ENCODE results near the gene ATP1B2.
A peak's percentile ranks its signal among the peaks of the same experiment; 100 is the strongest.
"Not testable (repeated sequence)": the region's sequence is repeated elsewhere in the genome, so short reads cannot be mapped to it uniquely, and the experiment has no call there.

ATP1B2 gene, protein sequence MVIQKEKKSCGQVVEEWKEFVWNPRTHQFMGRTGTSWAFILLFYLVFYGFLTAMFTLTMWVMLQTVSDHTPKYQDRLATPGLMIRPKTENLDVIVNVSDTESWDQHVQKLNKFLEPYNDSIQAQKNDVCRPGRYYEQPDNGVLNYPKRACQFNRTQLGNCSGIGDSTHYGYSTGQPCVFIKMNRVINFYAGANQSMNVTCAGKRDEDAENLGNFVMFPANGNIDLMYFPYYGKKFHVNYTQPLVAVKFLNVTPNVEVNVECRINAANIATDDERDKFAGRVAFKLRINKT

DNA sequence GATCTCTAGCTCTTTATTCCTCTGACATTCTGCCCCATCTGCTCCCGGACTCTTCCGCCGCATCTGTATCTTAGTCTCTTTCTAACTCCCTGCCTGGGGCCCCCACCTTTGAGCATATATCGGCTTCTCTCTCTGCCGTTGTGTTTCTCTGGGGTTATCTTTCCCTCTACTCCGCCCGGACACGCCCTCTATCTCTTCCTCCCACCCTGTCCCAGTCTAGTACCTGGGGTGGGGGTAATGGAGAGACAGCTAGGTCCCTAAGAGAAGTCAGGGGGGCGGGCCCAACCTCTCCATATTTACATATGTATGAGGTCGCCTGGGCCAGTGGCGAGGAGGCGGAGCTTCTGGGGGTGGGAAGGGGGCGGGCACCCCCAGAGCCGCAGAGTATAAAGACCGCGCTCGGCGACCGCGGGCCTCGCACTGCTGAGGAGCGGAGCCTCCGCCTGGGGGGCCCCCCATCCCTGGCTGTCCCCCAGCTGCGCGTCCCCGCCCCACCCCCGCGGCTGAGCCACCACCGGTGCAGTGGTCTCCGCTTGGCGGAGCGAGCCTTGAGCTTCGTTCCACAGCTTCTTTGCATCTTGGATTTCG lies at the start of gene ATP1B2:
TSS of gene ATP1B2 (plus strand) at position 418 of the 588 bp plus-strand sequence. CDS start 593 bp downstream, outside the sequence.
- Mint-ChIP-seq H3K9me3 (no peaks in the 10 kb centered on the region), H3K36me3 (no peaks in the 10 kb centered on the region), H3K4me1 (peaks cover 16% of the 10 kb centered on the region), H3K27me3 (peaks cover 20% of the 10 kb centered on the region), H3K27ac (no peak within 1 kb of the TSS), H3K4me3 (peak within 1 kb of the TSS; percentile 90)

DNA sequence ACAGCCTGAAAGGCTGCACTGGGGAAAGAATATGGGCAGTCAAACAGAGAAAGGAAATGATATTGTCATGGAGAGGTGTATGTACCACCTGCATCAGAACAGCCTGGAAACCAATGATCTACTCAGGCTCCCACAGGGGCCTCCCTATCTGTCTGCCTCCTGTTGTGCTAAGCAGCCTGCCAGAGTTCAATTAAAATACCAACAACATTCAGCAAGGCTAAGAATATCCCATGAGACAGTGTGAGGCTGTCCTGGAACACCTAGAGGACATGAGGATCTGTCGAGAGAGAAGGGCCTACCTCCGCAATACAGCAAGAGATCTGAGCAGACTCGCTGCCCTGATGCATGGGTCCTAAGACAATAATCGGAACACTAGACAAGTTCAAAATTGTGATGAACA lies 44.4 kb upstream of the ATP1B2 start:
- peaks cover 32% of the 10 kb centered on the region for H3K4me1 Mint-ChIP-seq
- H3K27me3 Mint-ChIP-seq: no peaks in the 10 kb centered on the region
- peaks cover 8% of the 10 kb centered on the region for H3K36me3 Mint-ChIP-seq
- no peak overlapping the region for H3K4me3 Mint-ChIP-seq
- H3K27ac Mint-ChIP-seq: no peak overlapping the region
- no peaks in the 10 kb centered on the region for H3K9me3 Mint-ChIP-seq

DNA sequence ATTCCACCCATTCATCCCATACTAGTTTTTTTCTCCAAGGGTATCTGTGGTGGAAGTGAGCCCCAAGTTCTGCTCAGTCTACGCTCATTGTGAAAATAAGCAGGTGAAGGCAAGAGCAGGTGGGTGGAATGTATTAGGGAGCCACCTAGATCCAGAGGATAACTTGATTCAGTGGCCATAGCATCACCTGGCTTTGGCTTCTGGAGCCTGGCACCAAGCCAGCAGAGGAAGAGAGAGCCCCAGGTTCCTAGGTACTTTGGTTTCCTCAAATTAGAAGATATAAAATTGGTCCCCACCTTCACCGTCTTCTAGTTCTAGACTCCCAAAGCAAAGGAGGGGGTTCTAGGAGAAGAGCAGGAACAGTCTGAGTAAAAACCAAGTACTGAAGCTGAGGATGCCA lies 40.1 kb upstream of the ATP1B2 start:
- peaks cover 6% of the 10 kb centered on the region for H3K36me3 Mint-ChIP-seq
- H3K4me1 Mint-ChIP-seq: peaks cover 58% of the 10 kb centered on the region
- H3K9me3 Mint-ChIP-seq: no peaks in the 10 kb centered on the region
- H3K27ac Mint-ChIP-seq: peak overlapping the region; percentile 35
- no peaks in the 10 kb centered on the region for H3K27me3 Mint-ChIP-seq
- H3K4me3 Mint-ChIP-seq: no peak overlapping the region

DNA sequence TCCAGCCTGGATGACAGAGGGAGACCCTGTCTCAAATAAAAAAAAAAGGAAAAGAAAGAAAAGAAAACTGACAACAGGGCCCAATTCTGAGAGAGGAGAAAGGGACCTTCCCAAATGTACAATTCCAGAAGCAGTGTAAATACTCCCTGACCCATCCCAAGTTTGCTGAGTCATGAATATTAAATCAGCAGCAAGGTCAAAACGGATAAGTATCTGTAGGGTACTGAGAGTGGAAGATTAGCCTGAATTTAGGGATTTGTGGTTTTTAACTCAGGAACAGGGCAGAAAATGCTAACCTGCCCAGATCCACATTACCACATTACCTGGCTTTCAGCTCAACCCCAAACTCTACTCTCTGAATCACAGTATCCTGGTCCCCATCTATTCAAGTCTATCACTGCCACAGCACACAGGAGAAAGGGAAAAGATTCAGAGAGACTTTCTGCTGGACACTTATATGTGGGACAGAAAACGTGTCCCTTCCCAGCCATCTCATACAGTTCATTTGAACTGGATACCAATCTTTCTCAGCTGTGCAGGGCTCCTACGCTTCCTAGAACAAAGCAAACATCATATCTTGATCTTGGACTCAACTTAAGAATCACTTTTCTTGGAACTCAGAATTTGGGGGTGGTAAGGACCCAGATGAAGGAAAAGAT lies 39.0 kb upstream of the ATP1B2 start:
- peak overlapping the region; percentile 99 for H3K4me3 Mint-ChIP-seq
- H3K4me1 Mint-ChIP-seq: peaks cover 49% of the 10 kb centered on the region
- H3K27me3 Mint-ChIP-seq: no peaks in the 10 kb centered on the region
- no peaks in the 10 kb centered on the region for H3K9me3 Mint-ChIP-seq
- H3K27ac Mint-ChIP-seq: peak overlapping the region; percentile 76
- peaks cover 4% of the 10 kb centered on the region for H3K36me3 Mint-ChIP-seq

DNA sequence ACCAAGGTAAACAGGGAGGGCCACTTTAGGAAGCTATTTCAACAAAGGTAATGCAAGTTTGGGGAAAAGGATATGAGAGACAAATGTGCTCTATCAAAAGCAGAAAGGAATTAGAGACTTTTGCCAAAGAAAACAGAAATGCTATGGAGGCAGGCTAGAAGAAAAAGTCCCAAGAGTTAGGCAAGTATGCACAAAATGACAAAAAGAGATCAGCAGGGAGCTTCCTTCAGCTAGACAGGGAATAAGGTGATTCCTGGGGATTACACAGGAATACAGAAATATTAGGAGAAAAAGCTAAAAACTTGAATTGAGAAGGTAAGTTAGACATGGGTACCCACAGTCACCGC lies 38.5 kb upstream of the ATP1B2 start:
- no peaks in the 10 kb centered on the region for H3K27me3 Mint-ChIP-seq
- peaks cover 49% of the 10 kb centered on the region for H3K4me1 Mint-ChIP-seq
- peak overlapping the region; percentile 76 for H3K27ac Mint-ChIP-seq
- H3K4me3 Mint-ChIP-seq: peak overlapping the region; percentile 99
- no peaks in the 10 kb centered on the region for H3K9me3 Mint-ChIP-seq
- H3K36me3 Mint-ChIP-seq: peaks cover 4% of the 10 kb centered on the region

DNA sequence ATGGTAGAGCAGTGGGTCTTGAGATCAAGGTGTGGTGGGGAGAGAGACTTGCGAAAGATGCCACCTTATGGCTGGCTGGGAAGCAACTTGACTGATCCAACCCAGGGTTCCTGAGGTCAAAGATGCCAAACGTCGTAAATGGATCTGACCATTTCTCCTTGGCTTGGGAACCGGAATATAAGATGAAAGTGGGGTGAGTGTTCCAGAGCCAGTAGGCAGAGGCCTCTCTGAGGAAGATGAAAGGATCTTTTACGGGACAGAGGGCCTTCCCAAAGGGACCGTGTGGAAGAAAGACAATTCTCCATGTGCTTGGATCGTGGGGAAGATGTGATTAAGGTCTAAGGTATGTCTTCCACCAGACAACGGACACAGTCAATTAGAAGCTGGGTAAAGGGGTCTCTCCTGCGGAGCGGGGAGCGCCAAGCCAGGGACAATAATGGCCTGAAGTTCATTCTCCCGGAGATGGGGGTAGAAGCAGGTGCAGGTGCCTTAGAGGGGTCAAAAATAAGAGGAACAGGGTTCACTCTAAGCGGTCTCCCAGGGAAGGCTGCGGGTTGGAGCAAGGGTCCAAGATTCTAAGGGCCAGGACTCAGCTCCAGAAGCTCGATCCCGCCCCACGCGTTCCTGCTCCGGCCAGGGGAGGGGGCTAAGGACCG lies 36.8 kb upstream of the ATP1B2 start:
- no peaks in the 10 kb centered on the region for H3K27me3 Mint-ChIP-seq
- peaks cover 44% of the 10 kb centered on the region for H3K4me1 Mint-ChIP-seq
- H3K27ac Mint-ChIP-seq: peak overlapping the region; percentile 98
- H3K9me3 Mint-ChIP-seq: no peaks in the 10 kb centered on the region
- peak overlapping the region; percentile 99 for H3K4me3 Mint-ChIP-seq
- H3K36me3 Mint-ChIP-seq: peaks cover 4% of the 10 kb centered on the region

DNA sequence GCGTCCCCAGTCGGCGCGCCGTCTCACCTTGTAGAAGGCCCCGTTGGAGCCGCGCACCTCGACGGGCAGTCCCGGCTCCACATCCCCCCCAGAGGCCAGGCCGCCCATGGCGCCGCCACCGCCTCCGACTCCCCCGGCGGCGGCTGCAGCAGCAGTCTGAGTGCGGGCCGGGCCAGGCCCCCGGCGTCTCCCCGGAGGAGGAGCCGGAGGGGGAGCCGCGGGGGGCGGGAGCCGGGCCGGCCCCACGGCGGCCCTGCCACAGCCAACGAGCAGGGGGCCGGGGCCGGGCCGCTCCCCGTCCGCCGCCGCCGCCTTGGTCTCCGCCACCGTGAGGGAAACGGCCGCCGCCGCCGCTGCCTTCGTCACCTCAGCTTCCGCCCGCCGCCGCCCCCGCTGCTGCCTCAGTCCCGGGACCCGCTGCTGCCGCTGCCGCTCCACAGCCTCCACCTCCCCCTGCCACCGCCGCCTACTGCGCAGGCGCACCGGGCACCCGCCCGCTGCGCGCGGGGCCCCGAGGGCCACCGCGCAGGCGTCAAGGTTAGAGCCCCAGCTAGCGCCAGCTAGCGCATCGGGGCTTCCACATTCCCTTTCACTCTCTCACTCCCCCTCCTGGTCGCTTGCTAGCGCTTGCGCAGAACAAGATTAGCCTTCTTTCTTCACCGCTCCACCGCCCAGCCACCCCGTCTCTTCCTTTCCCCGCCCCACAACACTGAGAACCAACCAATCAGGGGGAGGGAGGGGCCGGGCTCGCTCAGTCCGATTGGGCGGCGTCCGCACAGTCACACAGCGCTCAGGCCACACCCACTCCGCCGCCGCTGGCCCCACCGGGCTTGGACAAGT lies 36.1 kb upstream of the ATP1B2 start, which contains the start of gene FXR2:
TSS of gene FXR2 (minus strand) at position 473 of the 840 bp plus-strand sequence. CDS start at position 108, 365 bp downstream.
- Mint-ChIP-seq H3K4me1 (peaks cover 39% of the 10 kb centered on the region), H3K27ac (peak within 1 kb of the TSS; percentile 98), H3K4me3 (peak within 1 kb of the TSS; percentile 99), H3K36me3 (peaks cover 3% of the 10 kb centered on the region), H3K9me3 (no peaks in the 10 kb centered on the region), H3K27me3 (no peaks in the 10 kb centered on the region)

DNA sequence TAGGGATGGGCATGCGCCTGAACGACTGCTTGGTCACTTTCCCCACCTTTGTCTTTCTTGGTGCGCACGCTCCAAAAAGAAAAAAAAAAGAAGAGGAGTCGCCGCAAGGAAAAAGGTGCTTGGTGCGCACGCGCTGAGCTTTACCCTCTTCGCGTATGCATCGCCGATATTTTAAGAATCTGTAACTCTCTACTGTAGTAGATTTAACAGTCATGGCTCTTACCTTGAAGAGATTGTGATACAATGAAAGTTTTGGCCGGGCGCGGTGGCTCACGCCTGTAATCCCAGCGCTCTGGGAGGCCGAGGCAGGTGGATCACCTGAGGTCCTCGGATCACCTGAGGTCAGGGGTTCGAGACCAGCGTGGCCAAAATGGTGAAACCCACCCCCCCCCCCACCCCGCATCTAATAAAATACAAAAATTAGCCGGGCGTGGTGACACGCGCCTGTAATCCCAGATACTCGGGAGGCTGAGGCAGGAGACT lies 35.4 kb upstream of the ATP1B2 start:
- Mint-ChIP-seq H3K27ac (peak overlapping the region; percentile 94), H3K27me3 (no peaks in the 10 kb centered on the region), H3K36me3 (peaks cover 3% of the 10 kb centered on the region), H3K4me1 (peaks cover 37% of the 10 kb centered on the region), H3K4me3 (peak overlapping the region; percentile 93), H3K9me3 (no peaks in the 10 kb centered on the region)

DNA sequence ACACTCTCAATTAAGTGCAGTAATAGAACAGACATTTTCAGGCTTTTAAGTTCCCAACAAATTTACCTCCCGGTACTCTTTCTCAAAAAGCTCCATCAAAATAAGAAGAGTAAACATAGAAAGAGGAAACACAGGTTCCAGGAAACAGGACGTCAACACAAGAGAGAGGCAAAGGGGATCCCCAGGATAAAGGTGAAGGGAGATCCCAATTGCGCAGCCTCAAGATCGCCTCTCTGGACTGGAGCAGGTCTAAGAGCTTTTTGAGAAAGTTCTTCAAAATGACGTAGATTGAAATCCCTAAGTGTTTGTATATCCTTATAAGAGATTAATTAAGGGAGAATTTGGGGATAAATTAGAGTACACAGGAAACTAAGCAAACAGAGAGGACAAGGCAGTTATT lies 32.1 kb upstream of the ATP1B2 start:
- Mint-ChIP-seq H3K4me3 (no peak overlapping the region), H3K27me3 (no peaks in the 10 kb centered on the region)

DNA sequence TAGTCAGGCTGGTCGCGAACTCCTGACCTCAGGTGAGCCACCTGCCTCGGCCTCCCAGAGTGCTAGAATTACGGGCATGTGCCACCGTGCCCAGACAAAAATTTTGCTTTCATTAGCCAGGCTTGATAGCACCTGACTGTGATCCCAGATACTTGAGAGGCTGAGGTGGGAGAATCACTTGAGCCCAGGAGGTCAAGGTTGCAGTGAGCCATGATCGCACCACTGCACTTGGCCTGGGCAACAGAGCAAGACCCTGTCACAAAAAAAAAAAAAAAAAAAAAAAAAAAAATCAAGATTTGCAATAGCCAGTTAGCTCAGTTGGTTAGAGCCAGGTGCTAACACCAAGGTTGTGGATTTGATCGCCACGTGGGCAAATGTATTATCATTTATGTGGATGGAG lies 29.9 kb upstream of the ATP1B2 start:
- H3K36me3 Mint-ChIP-seq: no peaks in the 10 kb centered on the region
- no peak overlapping the region for H3K27ac Mint-ChIP-seq
- H3K4me1 Mint-ChIP-seq: no peaks in the 10 kb centered on the region
- H3K4me3 Mint-ChIP-seq: no peak overlapping the region
- H3K9me3 Mint-ChIP-seq: no peaks in the 10 kb centered on the region
- H3K27me3 Mint-ChIP-seq: no peaks in the 10 kb centered on the region

More for the DNA sequence above, 32.1 kb upstream of the ATP1B2 start:
- Mint-ChIP-seq H3K36me3 (no peaks in the 10 kb centered on the region), H3K27ac (no peak overlapping the region), H3K4me1 (peaks cover 4% of the 10 kb centered on the region), H3K9me3 (no peaks in the 10 kb centered on the region)

DNA sequence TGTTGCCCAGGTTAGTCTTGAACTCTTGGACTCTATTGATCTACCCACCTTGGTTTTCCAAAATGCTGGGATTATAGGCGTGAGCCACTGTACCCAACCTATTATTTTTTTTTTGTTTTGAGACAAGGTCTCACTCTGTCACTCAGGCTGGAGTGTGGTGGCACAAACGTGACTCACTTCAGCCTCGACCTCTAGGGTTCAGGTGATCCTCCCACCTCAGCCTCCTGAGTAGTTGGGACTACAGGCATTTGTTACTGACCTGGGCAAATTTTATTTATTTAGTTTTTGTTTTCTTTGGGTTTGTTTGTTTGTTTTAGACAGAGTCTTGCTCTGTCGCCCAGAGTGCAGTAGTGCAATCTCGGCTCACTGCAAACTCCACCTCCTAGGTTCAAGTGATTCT lies 27.1 kb upstream of the ATP1B2 start:
- no peaks in the 10 kb centered on the region for H3K36me3 Mint-ChIP-seq
- H3K4me1 Mint-ChIP-seq: peaks cover 19% of the 10 kb centered on the region
- no peaks in the 10 kb centered on the region for H3K27me3 Mint-ChIP-seq
- no peak overlapping the region for H3K4me3 Mint-ChIP-seq
- H3K9me3 Mint-ChIP-seq: no peaks in the 10 kb centered on the region
- peak overlapping the region; percentile 41 for H3K27ac Mint-ChIP-seq

DNA sequence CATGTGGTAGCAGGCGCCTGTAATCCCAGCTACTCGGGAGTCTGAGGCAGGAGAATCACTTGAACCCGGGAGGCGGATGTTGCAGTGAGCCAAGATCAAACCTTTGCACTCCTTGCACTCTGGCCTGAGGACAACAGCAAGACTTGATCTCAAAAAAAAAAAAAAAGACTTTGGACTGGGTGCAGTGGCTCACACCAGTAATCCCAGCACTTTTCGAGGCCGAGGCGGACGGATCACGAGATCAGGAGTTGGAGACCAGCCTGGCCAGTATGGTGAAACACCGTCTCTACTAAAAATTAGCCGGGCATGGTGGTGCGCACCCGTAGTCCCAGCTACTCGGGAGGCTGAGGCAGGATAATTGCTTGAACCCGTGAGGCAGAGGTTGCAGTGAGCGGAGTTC lies 25.0 kb upstream of the ATP1B2 start:
- H3K27ac Mint-ChIP-seq, H3K9me3 Mint-ChIP-seq, H3K4me3 Mint-ChIP-seq, H3K27me3 Mint-ChIP-seq, H3K36me3 Mint-ChIP-seq: not testable (repeated sequence)
- H3K4me1 Mint-ChIP-seq: peaks cover 19% of the 10 kb centered on the region

DNA sequence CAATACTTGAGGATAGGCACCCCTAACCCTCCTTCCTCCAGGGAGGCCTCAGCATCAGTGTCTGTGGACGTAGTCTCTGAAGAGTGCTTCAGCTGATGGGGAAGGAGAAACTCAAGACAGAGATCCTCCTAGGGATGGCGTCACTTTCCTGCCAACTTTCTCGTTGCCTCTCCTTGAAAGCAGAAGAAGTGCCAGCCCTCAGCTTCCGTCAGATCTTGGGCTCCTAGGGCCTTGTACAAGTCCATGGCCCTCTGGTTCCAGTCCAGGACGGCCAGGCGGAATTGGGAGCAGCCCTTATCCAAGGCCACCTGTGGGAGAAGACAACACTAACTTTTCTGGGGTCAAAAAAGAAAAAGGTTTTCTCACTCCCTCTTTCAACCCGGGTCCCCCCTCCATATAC lies 24.4 kb upstream of the ATP1B2 start:
- peak overlapping the region; percentile 88 for H3K4me3 Mint-ChIP-seq
- H3K27me3 Mint-ChIP-seq: no peaks in the 10 kb centered on the region
- peaks cover 19% of the 10 kb centered on the region for H3K4me1 Mint-ChIP-seq
- peak overlapping the region; percentile 30 for H3K27ac Mint-ChIP-seq
- no peaks in the 10 kb centered on the region for H3K36me3 Mint-ChIP-seq
- no peaks in the 10 kb centered on the region for H3K9me3 Mint-ChIP-seq

DNA sequence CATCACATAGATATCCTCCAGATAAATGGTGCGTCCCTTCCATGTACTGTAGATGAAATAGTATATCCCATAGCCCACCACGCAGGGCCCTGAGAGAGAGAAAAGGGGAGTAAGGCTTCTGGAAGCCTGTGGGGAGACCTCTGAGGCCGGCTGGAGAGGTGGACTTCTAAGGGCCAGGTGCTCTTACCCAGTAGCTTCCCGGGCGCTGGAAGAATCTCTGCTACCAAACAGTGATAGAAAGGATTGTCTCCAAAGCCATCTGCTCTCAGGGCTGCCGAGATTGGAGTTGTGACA lies 23.8 kb upstream of the ATP1B2 start:
- Mint-ChIP-seq H3K27me3 (no peaks in the 10 kb centered on the region), H3K4me1 (peaks cover 19% of the 10 kb centered on the region), H3K27ac (no peak overlapping the region), H3K9me3 (no peaks in the 10 kb centered on the region), H3K4me3 (peak overlapping the region; percentile 88), H3K36me3 (no peaks in the 10 kb centered on the region)
